Activated effector memory CD4-positive, alpha-beta T cell treated with Interleukin-2 at 50 U/mL for 16 hours (primary cell): ENCODE results near the gene NLRC3.

Experiments used
- DNase-seq: peaks from one replicate; pipeline ENCODE4 v3.0.0-alpha.2; 2020

Gene NLRC3

DNA sequence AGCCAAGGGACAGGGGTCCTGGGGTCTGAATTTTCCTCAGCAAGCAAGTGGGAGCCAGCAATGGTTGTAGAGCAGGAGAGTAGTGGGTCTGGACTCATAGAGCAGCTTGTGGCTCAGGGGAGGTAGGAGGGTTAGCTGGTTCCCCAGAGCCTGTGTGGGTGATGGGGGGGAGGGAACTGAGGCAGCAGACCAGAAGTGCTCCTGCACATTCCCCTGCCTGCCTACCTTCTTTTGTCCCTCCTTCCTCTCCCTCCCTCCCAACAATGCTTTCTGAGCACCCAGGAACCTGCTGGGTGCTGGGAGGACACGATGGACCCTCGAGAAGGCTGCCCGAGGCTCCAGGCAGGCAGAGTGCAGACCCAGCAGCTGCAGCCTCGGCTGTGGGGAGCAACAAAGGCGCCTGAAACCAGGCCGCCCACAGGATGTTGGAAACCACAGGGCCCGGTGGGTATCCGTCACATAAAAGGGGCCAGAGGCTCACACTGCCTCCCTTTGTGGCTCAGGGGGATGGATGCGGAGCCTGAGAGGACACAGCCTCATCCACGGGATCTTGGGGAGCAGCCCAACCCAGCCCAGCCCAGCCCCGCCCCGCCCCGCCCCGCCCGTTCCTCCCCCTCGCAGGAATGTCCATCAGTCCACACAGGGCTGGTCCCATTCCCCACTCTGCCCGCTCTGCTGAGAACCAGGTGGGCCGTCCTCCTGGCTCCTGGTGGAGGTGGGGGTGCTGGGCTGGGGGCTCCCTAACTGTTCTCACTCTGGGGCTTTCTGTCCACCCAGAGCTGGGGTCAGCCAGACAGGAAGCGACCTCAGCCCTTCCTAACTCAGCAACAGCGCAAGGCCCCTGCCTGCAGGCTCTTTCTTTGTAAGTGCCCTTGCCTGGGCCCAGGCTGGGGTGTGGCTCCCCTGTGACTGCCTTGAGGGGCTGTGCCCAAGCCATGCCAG lies 1.7 kb upstream of the NLRC3 start:
- DNase-seq = peak; percentile 54

DNA sequence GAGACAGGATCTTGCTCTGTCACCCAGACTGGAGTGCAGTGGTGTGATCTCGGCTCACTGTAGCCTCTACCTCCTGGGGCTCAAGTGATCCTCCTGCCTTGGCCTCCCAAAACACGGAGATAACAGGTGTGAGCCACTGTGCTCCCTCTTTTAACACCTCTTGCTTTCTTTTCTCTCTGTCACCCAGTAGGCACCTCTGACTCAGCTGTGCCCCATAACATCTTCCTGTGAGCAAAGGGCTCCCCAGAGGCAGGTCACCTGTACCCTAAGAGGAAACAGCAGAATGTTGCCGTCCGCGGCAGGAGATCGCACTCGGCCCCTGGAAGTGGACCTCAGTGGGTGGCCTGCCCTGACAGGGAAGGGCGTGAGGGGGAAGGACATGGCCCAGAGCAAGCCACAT lies 918 bp upstream of the NLRC3 start:
- DNase-seq = peak; percentile 41

DNA sequence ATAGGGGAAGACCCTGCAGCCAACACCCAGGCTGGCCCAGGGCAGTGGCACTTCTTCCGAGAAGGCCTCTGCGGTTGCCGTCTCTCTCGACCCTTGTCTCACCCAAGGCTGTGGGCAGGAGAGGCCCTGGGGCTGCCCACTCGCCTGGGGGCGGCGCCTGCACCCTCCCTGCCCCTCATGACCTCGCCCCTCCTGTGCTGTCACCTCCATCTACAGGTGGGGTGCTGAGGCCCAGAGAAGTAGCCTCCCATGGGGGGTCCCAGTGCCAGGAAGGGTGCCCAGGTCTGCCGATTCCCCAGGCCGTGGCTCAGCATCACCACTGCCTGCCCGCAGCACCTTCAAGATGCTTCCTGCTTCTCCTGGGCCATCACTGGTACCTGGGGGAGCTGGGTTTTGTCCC lies 992 bp downstream of the NLRC3 start:
- no peak for DNase-seq

DNA sequence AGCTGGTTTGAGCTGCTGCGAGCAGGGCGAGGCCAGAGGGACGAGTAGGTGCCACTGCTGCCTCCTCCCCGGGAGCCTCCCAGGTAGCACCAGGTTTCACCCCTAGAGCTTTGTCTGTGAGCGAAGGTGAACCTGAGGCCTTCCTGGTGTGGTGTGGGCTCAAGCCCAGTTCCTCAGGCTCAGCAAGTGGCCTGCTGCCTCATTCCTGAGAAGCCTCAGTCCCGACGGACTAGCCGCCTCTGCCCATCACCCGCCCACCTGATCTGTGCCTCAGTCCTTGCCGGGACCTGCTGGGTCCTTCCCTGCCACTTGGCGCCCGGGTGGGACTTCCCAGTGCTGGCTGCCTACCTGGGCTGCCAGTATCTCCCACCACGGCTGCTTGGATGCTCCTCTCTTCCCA lies 1.7 kb downstream of the NLRC3 start:
- no peak for DNase-seq

DNA sequence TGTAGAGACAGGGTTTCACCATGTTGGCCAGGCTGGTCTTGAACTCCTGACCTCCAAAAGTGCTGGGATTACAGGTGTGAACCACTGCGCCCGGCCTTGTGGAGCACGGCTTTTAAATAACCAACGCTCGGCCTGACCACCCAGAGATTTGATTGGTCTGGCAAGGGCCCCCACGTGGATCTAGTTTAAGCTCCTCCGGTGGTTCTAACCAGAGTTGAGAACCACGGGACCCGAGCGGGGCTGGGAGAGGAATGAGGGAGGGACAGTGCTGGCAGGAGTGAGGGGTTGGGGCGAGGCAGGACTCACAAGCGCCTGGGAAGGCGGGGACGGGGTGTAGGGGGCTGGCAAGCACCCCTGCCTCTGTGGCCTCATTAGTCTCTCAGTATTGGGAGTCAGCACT lies 3.0 kb downstream of the NLRC3 start:
- no peak for DNase-seq

DNA sequence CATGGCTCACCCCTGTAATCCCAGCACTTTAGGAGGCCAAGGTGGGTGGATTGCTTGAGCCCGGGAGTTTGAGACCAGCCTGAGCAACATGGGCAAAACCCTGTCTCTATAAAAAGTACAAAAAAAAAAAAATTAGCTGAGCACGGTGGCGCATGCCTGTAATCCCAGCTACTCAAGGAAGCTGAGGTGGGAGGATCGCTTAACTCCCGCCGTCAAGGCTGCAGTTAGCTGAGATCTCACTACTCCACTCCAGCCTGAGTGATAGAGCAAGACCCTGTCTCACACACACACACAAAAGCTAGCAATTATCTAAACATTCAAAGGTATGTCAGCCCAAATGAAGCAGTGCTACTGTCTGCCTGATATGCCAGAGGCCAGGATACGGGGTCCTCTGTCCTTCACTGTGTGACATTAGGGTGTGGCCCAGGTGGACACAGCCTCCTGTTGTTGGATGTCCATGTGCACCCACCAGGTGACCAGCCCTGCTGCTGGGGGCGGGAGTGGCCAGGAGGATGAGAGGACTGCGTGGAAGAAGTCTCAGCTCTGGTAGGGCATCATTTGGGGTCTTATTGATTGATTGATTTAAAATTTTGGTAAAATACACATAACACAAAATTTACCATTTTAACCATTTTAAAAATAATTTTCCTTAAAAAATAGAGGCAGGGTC lies 3.9 kb downstream of the NLRC3 start:
- no peak for DNase-seq

DNA sequence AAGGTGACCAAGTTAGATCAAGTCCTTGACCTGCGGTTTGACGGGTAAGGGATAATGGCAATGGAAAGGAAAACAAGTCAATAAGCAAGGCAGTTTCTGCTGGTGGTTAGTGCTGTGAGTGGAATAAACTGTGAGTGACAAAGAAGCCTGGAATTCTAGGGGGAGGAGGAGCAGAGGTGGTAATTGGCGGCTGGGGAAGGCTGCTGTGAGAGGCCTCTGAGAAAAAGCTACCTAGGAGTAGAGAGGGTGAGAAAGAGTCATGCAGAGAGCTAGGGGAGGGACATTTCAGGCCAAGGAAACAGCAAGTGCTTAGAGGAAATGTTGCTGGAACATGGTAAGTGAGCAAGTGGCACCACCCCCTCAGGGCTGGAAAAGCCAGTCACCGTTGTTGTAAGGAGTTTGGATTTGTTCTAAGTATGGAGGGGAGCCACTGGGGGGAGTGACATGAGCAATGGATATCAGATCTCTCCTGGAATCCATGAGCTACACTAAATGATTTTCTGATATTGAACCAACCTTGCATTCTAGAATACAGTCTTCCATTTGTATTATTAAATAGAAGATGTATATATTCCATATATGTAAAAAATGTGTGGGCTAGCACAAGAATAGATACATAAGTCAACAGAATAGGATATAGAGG lies 6.7 kb downstream of the NLRC3 start:
- no peak for DNase-seq

DNA sequence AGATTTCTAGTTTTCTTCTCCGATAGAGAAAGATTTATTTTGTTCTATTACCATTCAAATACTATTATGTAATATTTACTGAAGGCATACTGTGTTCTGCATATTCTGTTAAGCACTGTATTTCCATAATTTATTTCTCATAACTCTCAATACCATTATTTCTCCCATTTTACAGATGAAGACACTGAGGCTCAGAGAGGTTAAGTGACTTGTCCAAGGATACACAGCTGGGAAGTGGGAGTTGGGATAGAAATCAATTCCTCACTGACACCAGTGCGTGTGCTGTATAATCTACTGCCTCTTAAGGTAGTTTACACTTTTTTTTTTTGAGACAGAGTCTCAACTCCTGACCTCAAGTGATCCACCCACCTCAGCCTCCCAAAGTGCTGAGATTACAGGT lies 7.4 kb downstream of the NLRC3 start:
- no peak for DNase-seq

DNA sequence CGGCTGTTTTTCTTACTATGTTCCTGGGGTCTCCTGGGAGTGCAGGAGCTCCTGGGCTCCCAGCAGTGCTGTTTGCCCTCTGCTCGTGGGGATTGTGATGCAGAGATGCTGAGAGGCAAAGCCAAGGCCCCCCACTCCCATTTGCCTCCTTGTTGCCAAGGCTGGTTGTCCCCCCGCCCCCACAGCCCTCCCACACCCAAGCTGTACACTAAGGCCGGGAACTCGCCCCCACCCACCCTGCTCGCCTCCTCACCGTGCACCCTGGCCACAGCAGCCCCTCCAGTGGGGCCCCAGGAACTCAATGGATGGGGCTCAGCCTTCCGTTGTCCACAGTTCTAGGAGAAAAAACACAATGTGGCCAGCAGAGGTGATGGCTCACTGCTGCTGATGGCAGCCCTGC lies 10.2 kb downstream of the NLRC3 start:
- DNase-seq = no peak

DNA sequence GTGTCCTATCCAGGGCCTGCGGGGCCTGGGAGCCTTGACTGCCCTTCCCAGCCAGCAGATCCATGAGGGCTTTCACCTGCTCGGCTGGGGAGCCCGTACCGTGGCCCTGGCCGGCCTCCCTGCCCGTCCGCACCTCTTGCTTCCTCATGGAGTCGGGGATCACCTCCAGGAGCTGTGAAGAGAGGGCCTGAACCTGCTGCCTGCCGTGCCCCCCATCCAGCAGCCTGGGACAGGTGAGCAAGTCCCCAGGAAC lies 12.4 kb downstream of the NLRC3 start:
- no peak for DNase-seq

DNA sequence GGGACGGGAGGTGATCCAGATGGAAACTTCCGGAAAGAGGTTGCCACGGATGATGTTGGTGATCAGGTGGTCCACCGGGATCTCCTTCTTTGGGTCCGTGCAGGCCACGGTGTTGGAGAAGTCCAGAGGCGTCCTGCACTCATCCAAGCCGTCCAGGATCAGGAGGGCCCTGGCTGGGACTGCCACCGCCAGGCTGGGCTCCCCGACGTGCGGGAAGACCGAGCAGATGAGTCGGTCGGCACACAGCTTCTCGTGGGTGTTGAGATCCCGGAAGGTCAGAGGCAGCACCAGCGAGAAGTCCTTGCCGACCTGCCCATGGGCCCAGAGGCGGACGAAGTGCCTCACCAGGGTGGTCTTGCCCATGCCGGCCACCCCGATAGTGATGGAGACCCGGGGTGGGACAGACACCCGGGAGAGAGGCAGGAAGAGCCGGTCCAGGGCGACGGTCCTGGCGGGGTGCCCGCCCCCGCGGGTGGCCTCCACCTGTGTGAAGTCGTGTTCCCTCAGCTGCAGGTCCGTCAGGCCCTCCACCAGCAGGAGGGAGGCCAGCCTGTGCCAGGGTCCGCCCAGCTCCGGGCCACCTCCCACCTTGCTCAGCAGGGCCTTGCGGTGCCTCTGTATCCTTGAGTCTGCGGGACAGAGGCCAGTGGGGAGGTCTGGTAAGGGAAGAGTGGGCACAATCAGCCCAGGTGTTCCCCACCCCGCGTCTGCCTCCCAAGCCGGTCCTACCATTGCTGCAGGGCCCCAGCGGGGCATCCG lies 12.9 kb downstream of the NLRC3 start:
- no peak for DNase-seq

DNA sequence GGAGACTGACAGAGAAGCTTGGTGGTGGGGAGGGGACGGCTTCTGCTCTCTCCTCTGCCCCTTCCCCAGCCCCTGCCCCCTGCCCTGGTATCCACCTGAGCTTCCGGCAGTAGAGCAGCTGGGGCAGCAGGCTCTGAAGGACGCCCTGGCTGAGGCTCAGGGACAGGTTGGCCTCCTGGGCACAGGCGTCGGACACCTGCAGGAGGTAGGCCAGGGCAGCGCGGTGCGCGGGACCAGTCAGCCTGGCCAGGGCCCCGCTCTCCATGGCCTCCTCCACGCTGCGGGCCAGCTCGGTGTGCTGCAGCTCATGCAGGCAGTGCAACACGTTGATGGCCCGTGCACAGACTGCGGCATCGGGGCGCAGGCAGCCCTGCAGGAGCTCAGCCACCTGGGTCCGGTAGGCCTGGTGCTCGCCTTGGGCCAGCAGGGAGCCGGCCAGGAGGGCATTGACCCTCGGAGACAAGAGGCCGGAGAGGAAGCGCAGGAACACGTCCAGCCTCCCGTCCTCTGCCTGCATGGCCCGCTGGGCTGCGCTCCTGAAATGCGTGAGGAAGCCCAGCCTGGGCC lies 14.2 kb downstream of the NLRC3 start:
- DNase-seq = no peak

DNA sequence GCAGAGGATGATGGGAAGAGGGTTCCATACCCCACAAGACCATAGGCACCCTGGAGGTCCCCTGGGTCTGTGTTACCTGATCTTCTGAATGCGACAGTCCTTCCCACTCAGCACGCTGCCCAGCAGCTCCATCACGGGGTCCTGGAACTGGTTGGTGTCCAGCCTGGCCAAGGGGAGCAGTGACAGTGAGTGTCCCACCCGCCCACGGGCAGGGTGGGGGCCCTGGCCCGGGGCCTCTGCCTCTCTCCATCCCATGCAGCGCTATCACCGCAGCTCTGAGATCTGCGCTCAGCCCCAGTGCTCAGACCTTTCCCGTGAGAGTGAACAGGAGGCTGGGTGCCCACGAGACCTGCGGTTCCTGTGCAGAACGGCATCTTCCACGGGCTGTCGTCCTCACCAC lies 15.6 kb downstream of the NLRC3 start:
- DNase-seq = no peak

DNA sequence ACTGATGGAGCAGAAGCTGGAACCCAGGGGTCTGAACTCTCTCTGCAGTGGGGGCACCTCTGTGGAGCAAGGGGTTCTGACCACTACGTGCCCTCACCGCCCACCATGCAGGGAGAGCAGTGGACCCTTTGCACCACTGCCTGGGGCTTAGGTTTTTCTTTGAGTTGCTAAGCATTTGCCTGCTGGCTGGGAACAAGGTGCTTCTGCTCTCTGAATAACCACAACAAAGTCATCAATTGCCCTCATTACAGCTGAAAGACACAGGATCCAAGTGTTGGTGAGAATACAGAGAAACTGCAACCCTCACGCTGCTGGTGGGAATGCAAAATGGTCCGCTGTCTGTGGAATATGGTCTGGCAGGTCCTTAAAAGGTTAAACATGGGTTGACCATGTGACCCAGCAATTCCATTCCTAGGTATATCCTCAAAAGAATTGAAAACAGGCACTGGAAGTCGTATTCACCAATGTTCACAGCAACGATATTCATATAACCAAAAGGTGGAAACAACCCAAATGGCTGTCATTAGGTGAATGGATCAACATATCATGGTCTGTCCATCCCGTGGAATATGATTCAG lies 22.8 kb downstream of the NLRC3 start:
- no peak for DNase-seq

DNA sequence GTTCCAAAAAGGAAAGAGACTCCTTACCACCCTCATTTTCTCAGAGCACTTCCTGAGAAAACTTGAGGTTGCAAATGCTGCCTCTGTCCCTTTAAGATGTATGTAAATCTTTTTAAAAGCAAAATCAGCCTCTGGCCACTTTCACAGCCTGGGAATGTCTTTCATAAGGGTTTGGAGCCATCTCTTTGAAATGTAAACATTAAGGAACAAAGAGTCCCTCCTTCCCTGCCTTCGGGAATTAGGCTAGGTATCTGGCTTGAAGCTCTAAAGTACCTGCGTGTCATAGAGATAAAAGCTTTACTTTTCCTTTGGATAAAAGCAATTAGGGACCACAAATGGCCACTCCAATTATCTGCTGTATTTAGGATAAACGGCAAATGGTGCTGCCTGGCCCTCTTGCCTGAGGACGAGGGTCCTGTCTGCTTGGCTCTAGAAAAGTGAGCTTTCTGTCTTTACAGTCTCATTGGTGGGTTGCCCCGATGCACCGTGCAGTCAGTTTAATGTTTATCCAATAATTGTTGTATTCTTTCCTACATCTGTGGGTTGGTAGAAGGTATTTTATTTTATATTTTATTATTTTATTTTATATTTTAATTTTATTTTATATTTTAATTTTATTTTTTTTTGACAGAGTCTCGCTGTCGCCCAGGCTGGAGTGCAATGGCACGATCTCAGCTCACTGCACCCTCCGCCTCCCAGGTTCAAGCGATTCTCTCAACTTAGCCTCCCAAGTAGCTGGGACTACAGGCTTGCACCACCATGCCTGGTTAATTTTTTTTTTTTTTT lies 23.9 kb downstream of the NLRC3 start:
- DNase-seq = no peak

DNA sequence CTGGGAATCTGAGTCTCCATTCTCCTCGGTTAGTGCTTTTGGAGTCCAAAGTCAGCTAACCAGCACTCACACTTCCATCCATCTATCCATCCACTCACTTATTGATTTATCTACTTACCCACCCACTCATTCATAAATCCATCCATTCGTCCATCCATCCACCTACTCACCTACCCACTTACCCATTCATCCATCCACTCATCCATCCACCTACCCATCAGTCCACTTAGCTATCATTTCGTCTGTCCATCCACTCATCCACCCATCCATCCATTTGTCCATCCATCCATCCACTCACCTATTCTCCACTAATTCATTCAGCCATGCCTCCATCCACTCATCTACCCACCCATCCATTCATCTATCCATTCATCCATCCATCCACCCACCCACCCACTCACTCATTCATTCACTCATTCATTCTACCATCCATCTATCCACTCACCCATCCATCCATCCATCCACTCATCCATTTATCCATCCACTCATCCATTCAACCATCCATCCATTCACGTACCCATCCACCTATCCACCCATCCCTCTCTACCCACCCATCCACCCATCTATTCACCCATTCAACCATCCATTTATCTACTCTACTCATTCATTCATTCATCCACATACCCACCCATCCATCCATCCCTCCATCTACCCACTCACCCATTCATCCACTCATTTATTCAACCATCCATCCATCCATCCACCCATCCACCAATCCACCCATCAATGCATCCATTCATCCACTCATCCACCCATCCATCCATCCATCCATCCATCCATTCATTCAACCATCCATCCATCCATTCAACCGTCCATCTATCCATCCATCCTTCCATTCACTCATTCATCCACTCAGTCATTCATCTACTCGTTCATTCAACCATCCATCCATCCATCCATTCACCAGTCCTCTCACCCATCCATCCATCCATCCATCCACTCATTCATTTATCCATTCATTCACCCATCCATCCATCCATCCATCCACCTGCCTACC lies 26.1 kb downstream of the NLRC3 start:
- DNase-seq = no peak

DNA sequence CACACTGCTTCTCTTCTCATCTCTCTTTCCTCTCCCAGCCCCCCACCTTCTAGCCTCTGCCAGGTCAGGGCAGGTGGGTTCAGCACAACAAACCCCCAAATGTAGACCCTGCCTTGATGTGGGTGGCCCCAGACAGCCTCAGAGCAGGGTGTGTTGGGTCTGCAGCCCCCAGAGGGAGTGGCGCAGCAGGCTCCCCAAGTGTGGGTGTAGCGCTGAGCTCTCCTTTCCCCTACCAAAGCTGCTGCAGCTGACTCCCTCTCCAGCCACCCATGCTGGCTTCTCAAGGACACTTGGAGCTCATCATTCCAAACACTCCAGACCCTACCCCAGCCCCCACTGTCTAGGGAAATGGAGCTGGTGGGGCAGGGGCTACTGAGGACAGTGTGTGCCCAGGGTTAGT lies 27.3 kb downstream of the NLRC3 start:
- DNase-seq = no peak

DNA sequence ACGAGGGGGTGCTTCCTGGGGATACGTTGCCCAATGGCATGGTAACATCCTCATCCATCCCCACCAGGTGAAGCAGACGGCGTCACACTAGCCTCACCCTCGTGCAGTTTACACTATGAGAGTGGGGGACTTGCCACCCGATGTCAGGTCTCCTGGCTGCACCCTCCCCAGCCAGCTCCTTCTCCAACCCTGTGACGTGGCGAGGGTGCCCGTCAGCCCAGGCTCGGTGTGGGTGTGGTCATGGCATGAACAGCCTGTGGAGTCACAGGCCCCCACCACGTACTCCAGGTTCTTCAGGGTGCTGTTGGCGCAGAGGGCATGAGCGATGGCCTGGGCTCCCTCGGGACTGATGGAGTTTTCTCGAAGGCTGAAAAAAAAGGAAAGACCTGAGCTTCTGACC lies 28.3 kb downstream of the NLRC3 start:
- DNase-seq = no peak

DNA sequence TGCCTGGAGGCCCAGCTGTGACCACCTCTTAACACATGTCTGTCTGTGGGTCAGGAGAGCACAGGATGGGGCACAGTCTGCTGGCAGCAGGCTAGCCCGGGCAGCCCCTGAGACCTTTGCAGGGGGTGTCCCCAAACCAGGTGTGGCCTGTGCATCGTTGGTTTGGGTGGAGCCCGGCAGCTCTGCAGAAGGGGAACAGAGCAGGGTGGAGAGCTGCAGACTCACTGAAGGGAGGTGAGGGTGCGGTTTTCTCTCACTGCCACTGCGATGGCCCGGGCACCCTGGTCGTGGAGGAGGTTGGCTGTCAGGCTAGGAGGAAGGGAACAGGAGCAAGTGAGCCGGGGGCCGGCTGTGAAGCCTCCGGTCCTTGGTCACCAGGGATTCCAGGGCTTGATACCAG lies 28.8 kb downstream of the NLRC3 start:
- no peak for DNase-seq

DNA sequence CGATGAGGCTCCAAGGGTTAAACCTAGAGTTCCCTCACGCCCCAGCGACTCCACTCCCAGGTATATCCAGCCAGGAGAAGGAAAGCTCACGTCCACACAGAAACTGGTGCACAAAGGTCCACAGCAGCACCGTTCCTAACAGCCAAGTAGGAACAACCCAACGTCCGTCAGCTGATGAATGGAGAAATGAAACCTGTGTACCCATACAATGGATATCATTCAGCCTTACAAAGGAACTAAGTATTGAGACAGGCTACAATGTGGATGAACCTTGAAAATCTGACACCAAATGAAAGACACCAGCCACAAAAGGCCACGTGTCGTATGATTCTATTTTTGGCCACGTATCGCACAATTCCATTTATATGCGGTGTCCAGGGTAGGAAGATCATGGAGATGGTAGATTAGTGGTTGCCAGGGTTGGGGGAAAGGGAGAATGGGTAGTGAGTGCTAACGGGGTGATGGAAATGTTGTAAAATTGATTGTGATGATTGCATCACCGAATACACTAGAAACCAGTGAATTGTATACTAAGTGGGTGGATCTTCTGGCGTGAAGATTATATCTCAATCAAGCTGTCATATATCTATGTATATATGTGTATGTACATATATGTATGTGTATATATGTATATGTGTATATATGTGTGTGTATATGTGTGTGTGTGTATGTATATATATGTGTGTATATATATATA lies 30.1 kb downstream of the NLRC3 start:
- DNase-seq = no peak
